ENCODE measurements around the gene TOR3A. TPM values are rescaled to one million over a fixed set of nuclear protein-coding genes. Genes with fewer than 3 reads are reported as not detected.

Gene TOR3A
- total RNA-seq, 1 donor from 2014 or later: 59.5 TPM

- ATAC-seq (ENCODE audit: low read depth) (no peak), DNase-seq (no peak)
- Mint-ChIP-seq H3K4me3 (no peak overlapping the region), H3K9me3 (no peaks in the 10 kb centered on the region), H3K27ac (no peak overlapping the region), H3K36me3 (ENCODE audit: low read depth) (peaks cover 36% of the 10 kb centered on the region), H3K27me3 (no peaks in the 10 kb centered on the region), H3K4me1 (no peaks in the 10 kb centered on the region)
- TF ChIP-seq CTCF (IDR thresholded peaks at IDR 0.05): no peak
- ChIA-PET CTCF (no interaction called here), POLR2A (no interaction called here)
- intact Hi-C loops (cut with micrococcal nuclease): no loop called here
These were observed 18.0 kb downstream of the TOR3A start for GRCh38 chr1:179099891-179100290.

GRCh38 chr1:179101566-179101965 is 19.7 kb downstream of the TOR3A start:
- intact Hi-C loops (cut with micrococcal nuclease): no loop called here
- CTCF ChIA-PET: interaction anchor here (1.0 kb wide), 1 partner anchor 19 kb away, joined by 3 read pairs; no protein-coding TSS in a partner anchor

GRCh38 chr1:179103999-179104398 is 22.1 kb downstream of the TOR3A start:
- POLR2A ChIA-PET: no interaction called here
- ATAC-seq (ENCODE audit: low read depth) (no peak), DNase-seq (no peak)
- Mint-ChIP-seq H3K9me3 (no peaks in the 10 kb centered on the region), H3K27ac (no peak overlapping the region), H3K27me3 (no peaks in the 10 kb centered on the region), H3K36me3 (ENCODE audit: low read depth) (peaks cover 19% of the 10 kb centered on the region), H3K4me3 (no peak overlapping the region), H3K4me1 (no peaks in the 10 kb centered on the region)
- TF ChIP-seq CTCF (IDR thresholded peaks at IDR 0.05): no peak
- intact Hi-C loops (cut with micrococcal nuclease): no loop called here
- CTCF ChIA-PET: no interaction called here

More at GRCh38 chr1:179101566-179101965, 19.7 kb downstream of the TOR3A start:
- Mint-ChIP-seq H3K4me1 (no peaks in the 10 kb centered on the region), H3K9me3 (no peaks in the 10 kb centered on the region), H3K27ac (no peak overlapping the region), H3K4me3 (no peak overlapping the region), H3K27me3 (no peaks in the 10 kb centered on the region), H3K36me3 (ENCODE audit: low read depth) (peaks cover 23% of the 10 kb centered on the region)
- DNase-seq (no peak), ATAC-seq (ENCODE audit: low read depth) (no peak)
- POLR2A ChIA-PET: no interaction called here
- no peak for TF ChIP-seq CTCF (IDR thresholded peaks at IDR 0.05)

GRCh38 chr1:179104611-179105250 is 22.9 kb downstream of the TOR3A start:
- POLR2A ChIA-PET: no interaction called here
- CTCF ChIA-PET: interaction anchor here (1.2 to 1.5 kb wide), 2 partner anchors 16 to 261 kb away, joined by 3 to 6 read pairs; partner anchors contain the start of gene AXDND1
- H3K4me3 Mint-ChIP-seq: no peak overlapping the region
- no peak for ATAC-seq (ENCODE audit: low read depth)
- H3K36me3 Mint-ChIP-seq (ENCODE audit: low read depth): peaks cover 25% of the 10 kb centered on the region
- H3K4me1 Mint-ChIP-seq: no peaks in the 10 kb centered on the region
- no peaks in the 10 kb centered on the region for H3K27me3 Mint-ChIP-seq
- DNase-seq: no peak
- H3K27ac Mint-ChIP-seq: no peak overlapping the region
- H3K9me3 Mint-ChIP-seq: no peaks in the 10 kb centered on the region
- TF ChIP-seq CTCF (IDR thresholded peaks at IDR 0.05): no peak
- intact Hi-C loops (cut with micrococcal nuclease): no loop called here

- no peak for TF ChIP-seq CTCF (IDR thresholded peaks at IDR 0.05)
- Mint-ChIP-seq H3K27ac (no peak overlapping the region), H3K36me3 (ENCODE audit: low read depth) (peaks cover 31% of the 10 kb centered on the region), H3K9me3 (no peaks in the 10 kb centered on the region), H3K4me3 (no peak overlapping the region), H3K27me3 (no peaks in the 10 kb centered on the region), H3K4me1 (no peaks in the 10 kb centered on the region)
- DNase-seq: no peak
- ChIA-PET POLR2A (no interaction called here), CTCF (interaction anchor here (1.2 to 1.5 kb wide), 2 partner anchors 16 to 260 kb away, joined by 3 to 6 read pairs; partner anchors contain the start of gene AXDND1)
- no peak for ATAC-seq (ENCODE audit: low read depth)
- intact Hi-C loops (cut with micrococcal nuclease): no loop called here
These were observed 23.5 kb downstream of the TOR3A start for GRCh38 chr1:179105393-179105792.
